SK-N-MC (cell line): ENCODE results near the gene IQSEC1.

ENCODE experiments used
- EZH2 ChIP-seq: fragments of 200-600 bp; sonication (generic); IDR thresholded peaks from one replicate; pipeline ENCODE4 v1.6.1; 2017; ENCODE audit warnings: antibody characterized with exemption
- FOXP2 ChIP-seq: optimal IDR thresholded peaks from 2 replicates; pipeline ENCODE3; 2011; ENCODE audit warnings: mild to moderate bottlenecking, moderate library complexity; ENCODE audit not compliant: insufficient read depth; ENCODE audit errors: extremely low read length, control extremely low read depth
- POLR2AphosphoS5 ChIP-seq: IDR thresholded peaks from 2 replicates; pipeline ENCODE4 v1.6.1; 2012; ENCODE audit warnings: mild to moderate bottlenecking, low read depth, low read length, borderline replicate concordance

- no peak for TF ChIP-seq POLR2AphosphoS5
- TF ChIP-seq EZH2, result no peak
- no peak for TF ChIP-seq FOXP2
These were observed 68.9 kb downstream of the IQSEC1 start for GRCh38 chr3:13004376-13004775.
